GM18498 (cell line): ENCODE measurements around the gene PGGT1B.

ENCODE experiments used
- ATAC-seq: cut with Tn5 transposase; IDR thresholded peaks from one replicate; pipeline ENCODE4 v1.9.1; 2021; ENCODE audit warnings: mild to moderate bottlenecking, moderate library complexity; ENCODE audit not compliant: unreplicated experiment

The PGGT1B gene

GRCh38 chr5:115186794-115187193, 75.9 kb downstream of the PGGT1B start:
- ATAC-seq = no peak

- ATAC-seq = no peak
Measured at GRCh38 chr5:115184770-115185169, 77.9 kb downstream of the PGGT1B start.

GRCh38 chr5:115181757-115182156, 80.9 kb downstream of the PGGT1B start:
- no peak for ATAC-seq

GRCh38 chr5:115180165-115180709, 82.4 kb downstream of the PGGT1B start:
- peak; percentile 69 for ATAC-seq

GRCh38 chr5:115179394-115180164, 83.1 kb downstream of the PGGT1B start:
- ATAC-seq = peak; percentile 32

- ATAC-seq = peak; percentile 5
Measured at GRCh38 chr5:115179030-115179393, 83.7 kb downstream of the PGGT1B start.

GRCh38 chr5:115170929-115171510, 91.7 kb downstream of the PGGT1B start:
- ATAC-seq = no peak

- peak; percentile 58 for ATAC-seq
Measured at GRCh38 chr5:115170134-115170928, 92.3 kb downstream of the PGGT1B start.

- peak; percentile 99 for ATAC-seq
Measured at GRCh38 chr5:115169487-115170133, 93.1 kb downstream of the PGGT1B start, which contains the start of gene TRIM36. TSS of gene TRIM36 (minus strand) at chr5:115169908. CDS start at chr5:115169634, 274 bp downstream.

- ATAC-seq = no peak
Measured at GRCh38 chr5:115168829-115169486, 93.7 kb downstream of the PGGT1B start.

GRCh38 chr5:115166744-115167393, 95.8 kb downstream of the PGGT1B start:
- no peak for ATAC-seq

GRCh38 chr5:115165790-115166189, 96.9 kb downstream of the PGGT1B start:
- no peak for ATAC-seq

GRCh38 chr5:115160975-115161475, 101.7 kb downstream of the PGGT1B start:
- no peak for ATAC-seq
